ENCODE results near the gene PTPRD. TPM values are rescaled to one million over a fixed set of nuclear protein-coding genes. Genes with fewer than 3 reads are reported as not detected.

PTPRD gene
- total RNA-seq, 1 experiment from 2014 or later: 69.6 TPM

DNA sequence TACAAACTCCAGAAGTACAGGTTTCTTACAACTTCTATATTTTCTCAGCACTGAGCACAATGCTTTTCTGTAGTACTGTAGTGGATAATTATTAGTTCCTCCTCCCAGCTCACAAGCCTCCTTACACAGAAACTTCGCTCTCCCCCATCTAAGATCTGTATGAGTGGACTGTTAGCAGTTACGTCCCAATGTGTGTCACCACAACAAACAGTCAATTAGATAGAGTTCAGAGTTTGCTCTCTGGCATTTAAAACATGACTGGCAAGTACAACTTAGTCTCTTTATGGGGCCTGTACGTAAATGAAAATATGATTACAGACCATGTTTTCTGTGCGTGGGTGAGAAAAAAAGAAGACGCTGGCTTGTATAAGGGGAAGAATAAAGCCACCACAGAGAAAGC, 2181.9 kb downstream of the PTPRD start:
- no peak for TF ChIP-seq GABPB1 (CRISPR knock-in tag; IDR thresholded peaks at IDR 0.05)
- TF ChIP-seq, protein P1, sequence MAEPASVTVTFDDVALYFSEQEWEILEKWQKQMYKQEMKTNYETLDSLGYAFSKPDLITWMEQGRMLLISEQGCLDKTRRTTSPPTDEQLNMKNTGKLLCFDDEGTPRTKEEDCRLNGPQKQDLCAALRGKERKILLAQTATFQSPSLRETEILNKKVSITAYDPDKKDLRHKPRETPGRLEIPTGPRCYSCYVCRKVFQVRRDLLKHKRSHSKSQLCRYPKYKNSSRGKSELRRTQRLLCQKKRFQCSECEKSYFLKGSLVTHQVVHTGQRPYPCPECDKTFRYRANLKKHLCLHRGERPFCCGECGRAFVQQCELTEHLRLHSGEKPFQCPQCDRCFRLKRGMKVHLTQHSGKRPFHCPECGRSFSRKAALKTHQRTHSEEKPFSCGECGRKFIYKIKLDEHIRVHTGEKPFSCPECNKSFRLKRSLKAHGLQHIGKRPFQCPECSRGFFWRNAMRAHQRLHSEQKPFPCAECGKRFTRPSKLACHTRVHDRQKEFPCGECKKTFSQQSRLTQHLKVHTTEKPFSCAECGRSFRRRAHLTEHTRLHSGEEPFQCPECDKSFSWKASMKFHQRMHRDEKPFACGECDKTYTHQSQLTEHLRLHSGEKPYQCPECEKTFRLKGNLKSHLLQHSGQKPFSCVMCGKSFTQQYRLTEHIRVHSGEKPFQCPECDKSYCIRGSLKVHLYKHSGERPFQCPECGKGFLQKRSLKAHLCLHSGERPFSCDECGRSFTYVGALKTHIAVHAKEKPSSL (CRISPR knock-in tag; conservative IDR thresholded peaks at IDR 0.05): no peak
- TF ChIP-seq CREB1 (CRISPR knock-in tag; IDR thresholded peaks at IDR 0.05): no peak
- TF ChIP-seq ZBTB43 (CRISPR knock-in tag; IDR thresholded peaks at IDR 0.05): no peak
- no peak for TF ChIP-seq ATF6 (CRISPR knock-in tag; IDR thresholded peaks at IDR 0.05)
- TF ChIP-seq ZNF671 (CRISPR knock-in tag; IDR thresholded peaks at IDR 0.05): no peak
- no peak for TF ChIP-seq HMGA2 (CRISPR knock-in tag; IDR thresholded peaks at IDR 0.05)
- no peak overlapping the region for H3K27ac Mint-ChIP-seq
- CTCF ChIA-PET: interaction anchor here (1.0 kb wide), 1 partner anchor 10 kb away, joined by 3 read pairs; no protein-coding TSS in a partner anchor

GRCh38 chr9:8429768-8430167, 2183.0 kb downstream of the PTPRD start:
- no peaks in the 10 kb centered on the region for H3K9me3 Mint-ChIP-seq
- TF ChIP-seq JUN (CRISPR knock-in tag; IDR thresholded peaks at IDR 0.05) (no peak), FOXP1 (CRISPR knock-in tag; IDR thresholded peaks at IDR 0.05; ENCODE audit: borderline replicate concordance) (no peak), SMAD4 (CRISPR knock-in tag; IDR thresholded peaks at IDR 0.05) (no peak), GABPB1 (CRISPR knock-in tag; IDR thresholded peaks at IDR 0.05) (no peak), ATF2 (CRISPR knock-in tag; IDR thresholded peaks at IDR 0.05; ENCODE audit: borderline replicate concordance, low read depth) (no peak), OVOL2 (CRISPR knock-in tag; IDR thresholded peaks at IDR 0.05; ENCODE audit: borderline replicate concordance) (no peak), CBFB (CRISPR knock-in tag; IDR thresholded peaks at IDR 0.05; ENCODE audit: low read depth) (no peak), MLX (CRISPR knock-in tag; IDR thresholded peaks at IDR 0.05) (no peak), FOXP4 (CRISPR knock-in tag; IDR thresholded peaks at IDR 0.05) (no peak), ZMAT4 (CRISPR knock-in tag; IDR thresholded peaks at IDR 0.05) (no peak)
- H3K36me3 Mint-ChIP-seq: no peaks in the 10 kb centered on the region
- no peak overlapping the region for H3K4me3 Mint-ChIP-seq
- H3K27ac Mint-ChIP-seq: no peak overlapping the region
- ChIA-PET POLR2A (no interaction called here), CTCF (no interaction called here)
- H3K4me1 Mint-ChIP-seq: peaks cover 22% of the 10 kb centered on the region
- ATAC-seq (no peak), DNase-seq (ENCODE audit: low spot score) (no peak)
- no peaks in the 10 kb centered on the region for H3K27me3 Mint-ChIP-seq (ENCODE audit: low read depth)

More for the DNA sequence above, 2181.9 kb downstream of the PTPRD start:
- H3K4me3 Mint-ChIP-seq: no peak overlapping the region
- H3K27me3 Mint-ChIP-seq (ENCODE audit: low read depth): no peaks in the 10 kb centered on the region
- H3K9me3 Mint-ChIP-seq: no peaks in the 10 kb centered on the region
- H3K4me1 Mint-ChIP-seq: peaks cover 22% of the 10 kb centered on the region
- no peak for ATAC-seq
- no peaks in the 10 kb centered on the region for H3K36me3 Mint-ChIP-seq
- no peak for DNase-seq (ENCODE audit: low spot score)
- POLR2A ChIA-PET: no interaction called here
